ENCODE measurements around the gene RAB13.

RAB13 gene

DNA sequence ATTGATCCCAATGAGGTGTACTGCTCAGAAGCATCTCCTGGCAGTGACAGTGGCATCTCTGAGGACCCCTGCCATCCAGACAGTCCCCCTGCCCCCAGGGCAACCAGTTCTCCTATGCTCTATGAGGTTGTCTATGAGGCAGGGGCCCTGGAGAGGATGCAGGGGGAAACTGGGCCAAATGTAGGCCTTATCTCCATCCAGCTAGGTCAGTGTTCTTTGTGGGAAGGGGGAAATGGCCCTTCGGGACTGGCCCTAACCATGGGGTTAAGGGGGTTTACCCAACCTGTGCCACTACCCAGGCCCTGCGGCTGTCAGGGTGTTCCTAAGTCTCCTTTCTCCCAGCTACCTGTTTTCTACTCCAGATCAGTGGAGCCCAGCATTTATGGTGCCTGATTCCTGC lies 17.2 kb downstream of the RAB13 start:
- Mint-ChIP-seq H3K36me3 (ENCODE audit: low read depth) (peaks cover 28% of the 10 kb centered on the region), H3K9me3 (no peaks in the 10 kb centered on the region), H3K27ac (no peak overlapping the region), H3K27me3 (no peaks in the 10 kb centered on the region), H3K4me1 (ENCODE audit: low read depth) (peaks cover 51% of the 10 kb centered on the region), H3K4me3 (no peak overlapping the region)
- intact Hi-C loops (cut with micrococcal nuclease) = no loop called here

DNA sequence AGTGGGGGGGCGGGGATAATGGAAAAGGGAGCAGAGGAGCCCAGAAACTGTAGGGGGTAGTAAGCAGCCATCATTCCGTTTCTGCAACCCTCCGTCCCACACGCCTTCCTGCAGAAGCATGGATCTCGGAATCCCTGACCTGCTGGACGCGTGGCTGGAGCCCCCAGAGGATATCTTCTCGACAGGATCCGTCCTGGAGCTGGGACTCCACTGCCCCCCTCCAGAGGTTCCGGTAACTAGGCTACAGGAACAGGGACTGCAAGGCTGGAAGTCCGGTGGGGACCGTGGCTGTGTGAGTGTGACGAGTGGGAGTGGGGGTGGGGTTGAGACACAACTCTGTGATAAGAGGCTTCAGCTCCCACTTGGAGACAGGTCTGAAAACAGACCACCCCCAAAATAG lies 17.7 kb downstream of the RAB13 start:
- intact Hi-C loops (cut with micrococcal nuclease) = no loop called here

DNA sequence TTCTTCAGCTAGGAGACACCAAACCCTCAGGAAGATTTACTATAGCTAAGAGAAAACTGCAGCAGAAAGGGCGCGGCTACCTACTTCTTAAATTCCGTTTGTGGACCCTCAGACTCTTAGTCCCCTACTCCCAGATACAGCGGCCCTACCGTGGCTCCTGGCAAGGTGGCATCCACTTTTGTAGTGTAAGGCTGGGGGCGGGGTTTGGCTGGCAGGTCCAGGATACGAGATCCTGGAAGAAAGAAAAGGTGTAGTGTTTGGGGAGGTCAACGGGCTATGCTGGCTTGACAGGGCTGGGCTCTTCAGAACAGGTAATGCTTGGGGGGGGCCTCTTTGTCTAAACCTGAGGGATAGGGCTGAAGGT lies 18.2 kb downstream of the RAB13 start:
- no peaks in the 10 kb centered on the region for H3K27me3 Mint-ChIP-seq
- H3K9me3 Mint-ChIP-seq = no peaks in the 10 kb centered on the region
- H3K4me1 Mint-ChIP-seq (ENCODE audit: low read depth) = peaks cover 48% of the 10 kb centered on the region
- peak overlapping the region; percentile 95 for H3K27ac Mint-ChIP-seq
- H3K36me3 Mint-ChIP-seq (ENCODE audit: low read depth) = peaks cover 19% of the 10 kb centered on the region
- intact Hi-C loops (cut with micrococcal nuclease) = loop anchor here (1.0 kb wide), 2 partner anchors 9 to 10 kb away; partner anchors contain the start of genes CRTC2 and JTB
- H3K4me3 Mint-ChIP-seq = peak overlapping the region; percentile 97

More for the DNA sequence above, 17.7 kb downstream of the RAB13 start:
- Mint-ChIP-seq H3K36me3 (ENCODE audit: low read depth) (peaks cover 23% of the 10 kb centered on the region), H3K9me3 (no peaks in the 10 kb centered on the region), H3K4me3 (peak overlapping the region; percentile 97), H3K27me3 (no peaks in the 10 kb centered on the region), H3K4me1 (ENCODE audit: low read depth) (peaks cover 51% of the 10 kb centered on the region), H3K27ac (peak overlapping the region; percentile 95)

DNA sequence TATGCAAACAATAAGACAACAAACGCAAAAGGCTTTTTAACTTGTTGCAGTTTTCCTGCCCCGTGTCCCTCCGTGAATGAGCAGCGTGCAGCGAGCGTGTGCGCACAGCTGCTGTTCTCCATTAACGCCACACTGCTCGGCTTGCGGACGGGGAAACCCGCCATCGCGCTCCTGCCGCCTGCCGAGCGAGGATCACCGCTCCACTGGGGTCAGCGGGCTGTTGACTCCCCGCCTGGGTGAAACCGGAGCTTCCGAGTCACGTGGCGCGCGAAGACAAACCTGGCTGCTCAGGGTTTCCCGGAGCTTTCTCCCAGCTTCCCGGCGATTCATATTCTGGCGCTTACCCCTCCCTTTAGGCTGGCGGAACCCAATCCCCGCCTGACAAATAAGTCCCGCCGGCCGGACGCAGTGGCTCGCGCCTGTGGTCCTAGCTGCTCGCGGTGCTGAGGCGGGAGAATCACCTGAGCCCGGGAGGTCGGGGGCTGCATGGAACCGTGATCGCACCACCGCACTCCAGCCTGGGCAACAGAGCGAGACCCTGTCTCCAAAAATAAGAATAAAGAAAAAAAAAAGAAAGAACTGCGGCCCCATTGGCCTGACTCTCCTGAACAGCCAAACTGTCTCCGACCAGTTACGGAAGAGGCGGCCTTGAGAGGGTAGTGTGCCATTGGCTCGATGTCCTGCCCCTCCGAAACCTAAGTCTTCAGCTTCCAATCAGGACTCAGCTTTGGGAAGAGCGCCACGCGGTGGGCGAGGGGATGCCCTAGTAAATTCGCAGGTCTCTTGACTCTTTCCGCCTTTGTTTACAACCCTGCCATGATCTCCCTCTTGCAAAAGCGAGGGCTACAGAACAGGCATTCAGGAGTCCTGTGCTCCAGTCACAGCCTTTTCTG lies 18.8 kb downstream of the RAB13 start, which contains the start of gene CREB3L4:
CREB3L4 (plus strand) TSS at position 796 of the 893 bp plus-strand sequence. CDS start 624 bp downstream, outside the sequence.
- intact Hi-C loops (cut with micrococcal nuclease) = loop anchor here (1.0 kb wide), 2 partner anchors 9 to 10 kb away; partner anchors contain the start of genes CRTC2 and JTB
- Mint-ChIP-seq H3K27ac (peak within 1 kb of the TSS; percentile 95), H3K27me3 (no peaks in the 10 kb centered on the region)

DNA sequence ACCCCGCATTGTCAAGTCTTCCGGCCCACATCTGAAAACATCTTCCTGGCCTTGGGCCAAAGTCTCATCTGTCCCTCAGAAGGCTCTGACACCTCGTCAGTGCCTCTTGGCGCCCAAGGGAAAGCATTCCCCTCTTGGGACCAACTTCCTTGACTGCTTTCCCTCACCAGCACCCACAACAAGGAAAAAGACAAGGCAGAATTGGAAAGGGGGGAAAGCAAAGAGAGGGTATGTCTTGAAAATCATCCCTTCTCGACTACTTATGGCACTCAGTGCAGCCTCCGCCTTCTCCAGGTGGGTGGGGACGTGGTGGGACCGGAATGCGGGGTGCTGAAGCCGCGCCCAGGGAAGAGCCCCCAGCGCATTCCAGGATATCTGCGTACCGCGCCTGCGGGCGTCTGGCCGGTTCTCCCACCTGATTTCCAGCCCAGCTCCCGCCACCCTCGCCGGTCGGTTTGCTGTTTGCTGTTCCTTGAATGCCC lies 22.2 kb downstream of the RAB13 start:
- H3K27ac Mint-ChIP-seq = peak overlapping the region; percentile 77
- intact Hi-C loops (cut with micrococcal nuclease) = loop anchor here (1.0 kb wide), 1 partner anchor 18 kb away; the partner anchor contains the start of gene DENND4B
- no peaks in the 10 kb centered on the region for H3K9me3 Mint-ChIP-seq
- H3K4me3 Mint-ChIP-seq = peak overlapping the region; percentile 70
- peaks cover 73% of the 10 kb centered on the region for H3K4me1 Mint-ChIP-seq (ENCODE audit: low read depth)
- no peaks in the 10 kb centered on the region for H3K27me3 Mint-ChIP-seq
- peaks cover 57% of the 10 kb centered on the region for H3K36me3 Mint-ChIP-seq (ENCODE audit: low read depth)

More for the DNA sequence above, 18.8 kb downstream of the RAB13 start, which contains the start of gene CREB3L4:
- peak within 1 kb of the TSS; percentile 97 for H3K4me3 Mint-ChIP-seq
- peaks cover 47% of the 10 kb centered on the region for H3K4me1 Mint-ChIP-seq (ENCODE audit: low read depth)
- peaks cover 22% of the 10 kb centered on the region for H3K36me3 Mint-ChIP-seq (ENCODE audit: low read depth)
- no peaks in the 10 kb centered on the region for H3K9me3 Mint-ChIP-seq

DNA sequence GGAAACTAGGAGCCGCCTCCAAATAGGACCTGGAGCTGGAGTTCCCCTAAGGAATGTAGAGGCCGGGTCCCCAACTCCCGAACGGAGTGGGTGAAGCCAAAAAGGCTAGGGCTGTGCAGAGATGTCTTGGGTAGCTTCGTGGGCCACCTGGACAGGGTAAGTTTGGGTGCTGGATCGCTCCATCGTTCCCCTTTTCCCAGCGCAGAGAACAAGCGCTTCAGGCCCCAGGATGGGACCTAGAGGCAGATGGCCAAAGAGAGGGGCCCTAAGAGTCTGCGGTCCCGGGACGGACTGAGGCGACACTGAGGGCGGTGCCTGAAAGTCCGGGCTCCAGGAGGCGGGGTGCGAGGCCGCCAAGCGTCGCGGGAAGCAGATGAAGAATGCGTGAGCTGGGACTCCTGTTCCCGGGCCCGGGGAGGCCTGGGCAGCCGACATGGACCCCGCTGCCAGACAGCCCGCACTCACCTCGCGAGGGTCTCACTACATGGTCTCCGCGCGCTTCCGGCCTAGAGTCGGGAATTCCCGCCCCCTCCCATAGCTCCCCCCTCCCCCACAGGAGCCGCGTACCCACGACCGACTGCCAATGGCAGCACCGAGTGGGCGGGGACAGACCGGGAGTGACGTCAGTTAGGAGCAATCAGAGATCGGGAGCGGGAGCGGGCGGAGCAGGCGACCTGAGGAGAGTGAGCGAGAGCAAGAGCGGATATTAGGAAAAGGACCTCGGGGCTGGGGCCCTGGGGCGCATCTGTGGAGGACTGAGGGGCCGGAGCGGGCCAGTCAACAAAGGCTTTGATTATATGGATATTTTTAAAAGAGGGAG lies 22.9 kb downstream of the RAB13 start, which contains the start of gene SLC39A1:
SLC39A1 (minus strand) TSS at position 508 of the 820 bp plus-strand sequence. CDS start 822 bp downstream, outside the sequence.
- H3K4me1 Mint-ChIP-seq (ENCODE audit: low read depth) = peaks cover 72% of the 10 kb centered on the region
- peaks cover 63% of the 10 kb centered on the region for H3K36me3 Mint-ChIP-seq (ENCODE audit: low read depth)
- H3K27me3 Mint-ChIP-seq = no peaks in the 10 kb centered on the region
- peak within 1 kb of the TSS; percentile 70 for H3K4me3 Mint-ChIP-seq
- peak within 1 kb of the TSS; percentile 77 for H3K27ac Mint-ChIP-seq
- intact Hi-C loops (cut with micrococcal nuclease) = loop anchor here (1.0 kb wide), 1 partner anchor 17 kb away; the partner anchor contains the start of gene DENND4B
- H3K9me3 Mint-ChIP-seq = no peaks in the 10 kb centered on the region

DNA sequence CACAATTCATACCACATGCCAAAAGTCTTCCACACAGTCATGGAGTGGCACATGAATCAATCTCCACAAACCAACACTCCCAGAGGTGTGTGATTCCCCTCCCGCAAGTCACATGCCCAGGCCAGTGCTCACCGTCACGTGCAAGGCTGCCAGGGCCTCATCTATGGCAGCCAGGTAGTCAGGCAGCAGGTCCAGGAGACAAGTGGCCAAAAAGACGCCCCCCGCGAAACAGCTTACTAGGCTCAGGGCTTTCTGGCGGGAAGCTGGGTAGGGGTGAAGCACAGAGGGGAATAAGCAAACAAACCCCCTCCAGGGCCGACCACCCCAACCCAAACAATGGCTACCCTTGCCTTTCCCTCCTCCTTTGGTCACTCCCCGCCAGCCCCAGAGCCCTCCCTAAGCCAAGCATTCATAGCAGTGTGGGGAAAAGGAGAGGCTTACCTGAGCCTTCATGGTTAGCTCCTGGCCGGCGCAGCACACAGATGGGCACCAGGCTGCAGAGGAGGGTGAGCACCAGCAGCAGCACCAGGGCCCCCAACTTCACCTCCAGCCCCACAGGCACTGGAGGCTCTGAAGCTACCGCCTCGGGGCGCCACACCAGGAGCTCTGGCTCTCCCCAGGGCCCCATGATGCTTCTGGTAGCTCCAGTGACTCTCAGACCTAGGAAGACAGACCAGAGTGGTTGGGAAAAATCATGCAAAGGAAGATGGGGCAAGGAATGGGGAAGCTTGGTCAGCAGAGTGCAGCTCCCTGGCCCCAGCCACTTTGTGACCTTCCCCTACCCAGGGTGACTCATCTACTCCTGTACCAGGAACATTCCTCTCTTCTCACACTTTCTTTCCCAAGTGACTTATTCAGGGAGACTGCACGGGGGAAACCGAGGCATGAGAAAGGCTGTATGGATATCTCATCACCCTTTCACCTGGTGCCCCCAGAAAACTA lies 23.8 kb downstream of the RAB13 start:
- Mint-ChIP-seq H3K9me3 (no peaks in the 10 kb centered on the region), H3K36me3 (ENCODE audit: low read depth) (peaks cover 69% of the 10 kb centered on the region), H3K27me3 (no peaks in the 10 kb centered on the region), H3K4me3 (peak overlapping the region; percentile 70), H3K27ac (peak overlapping the region; percentile 77), H3K4me1 (ENCODE audit: low read depth) (peaks cover 68% of the 10 kb centered on the region)
- intact Hi-C loops (cut with micrococcal nuclease) = loop anchor here (1.0 kb wide), 1 partner anchor 16 kb away; the partner anchor contains the start of gene DENND4B

DNA sequence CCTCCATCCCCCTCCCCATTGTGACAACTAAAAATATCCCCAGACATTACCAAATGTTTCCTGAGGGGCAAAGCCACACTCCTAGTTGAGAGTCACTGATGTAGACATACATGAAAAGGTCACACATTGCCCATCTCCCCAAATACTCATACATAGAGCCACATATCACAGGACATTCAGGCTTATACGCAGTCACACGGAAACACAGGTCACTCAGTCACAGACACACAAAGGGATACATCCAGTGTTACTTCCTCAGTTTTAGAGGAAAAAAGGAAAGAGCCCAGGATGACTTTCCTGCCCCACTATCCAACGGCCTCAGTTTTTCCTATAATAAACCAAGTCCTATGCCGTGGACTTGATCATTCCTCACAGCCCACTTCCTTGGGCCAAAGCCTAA lies 24.7 kb downstream of the RAB13 start:
- Mint-ChIP-seq H3K27ac (no peak overlapping the region), H3K4me1 (ENCODE audit: low read depth) (peaks cover 77% of the 10 kb centered on the region), H3K4me3 (peak overlapping the region; percentile 70), H3K36me3 (ENCODE audit: low read depth) (peaks cover 68% of the 10 kb centered on the region), H3K9me3 (no peaks in the 10 kb centered on the region), H3K27me3 (no peaks in the 10 kb centered on the region)
- intact Hi-C loops (cut with micrococcal nuclease) = no loop called here

DNA sequence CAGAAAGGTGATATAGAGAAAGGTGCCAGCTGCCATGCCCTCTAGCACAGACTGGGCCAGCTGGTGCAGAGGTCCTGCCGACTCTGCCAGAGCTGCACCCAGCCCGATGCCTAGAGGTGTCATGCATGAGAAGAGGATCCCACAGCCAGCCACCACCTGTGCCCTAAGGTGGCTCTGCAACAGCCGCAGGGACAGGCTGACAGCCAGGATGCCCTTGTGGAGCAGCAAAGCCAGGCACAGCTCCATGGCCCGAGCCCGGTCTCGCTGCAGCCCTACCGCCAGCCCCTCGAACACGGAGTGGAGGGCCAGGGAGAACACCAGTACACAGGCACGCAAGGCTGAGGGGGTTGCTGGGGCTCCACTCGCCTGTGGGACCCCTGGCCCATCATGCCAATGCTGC lies 25.9 kb downstream of the RAB13 start:
- Mint-ChIP-seq H3K4me1 (ENCODE audit: low read depth) (peaks cover 78% of the 10 kb centered on the region), H3K36me3 (ENCODE audit: low read depth) (peaks cover 61% of the 10 kb centered on the region), H3K9me3 (no peaks in the 10 kb centered on the region), H3K27me3 (no peaks in the 10 kb centered on the region), H3K27ac (peak overlapping the region; percentile 94), H3K4me3 (no peak overlapping the region)
- intact Hi-C loops (cut with micrococcal nuclease) = no loop called here

DNA sequence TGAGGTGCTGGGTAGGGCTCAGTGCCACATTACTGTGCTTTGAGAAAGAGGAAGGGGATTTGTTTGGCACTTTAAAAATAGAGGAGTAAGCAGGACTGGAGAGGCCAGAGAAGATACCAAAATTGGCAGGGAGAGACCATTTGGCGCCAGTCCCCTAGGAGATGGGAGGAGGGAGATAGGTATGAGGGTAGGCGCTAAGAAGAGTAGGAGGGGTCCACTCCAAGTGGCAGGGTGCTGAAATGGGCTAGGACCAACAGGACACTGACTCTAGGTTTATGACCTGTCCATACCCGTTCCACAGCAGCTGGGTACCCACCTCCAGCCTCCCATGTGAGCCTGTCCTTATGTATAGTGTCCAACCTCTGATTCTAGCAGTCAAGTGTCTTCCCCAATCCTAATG lies 26.7 kb downstream of the RAB13 start:
- Mint-ChIP-seq H3K36me3 (ENCODE audit: low read depth) (peaks cover 69% of the 10 kb centered on the region), H3K9me3 (no peaks in the 10 kb centered on the region), H3K27ac (peak overlapping the region; percentile 94), H3K4me1 (ENCODE audit: low read depth) (peaks cover 79% of the 10 kb centered on the region), H3K27me3 (no peaks in the 10 kb centered on the region), H3K4me3 (peak overlapping the region; percentile 14)
- intact Hi-C loops (cut with micrococcal nuclease) = no loop called here

DNA sequence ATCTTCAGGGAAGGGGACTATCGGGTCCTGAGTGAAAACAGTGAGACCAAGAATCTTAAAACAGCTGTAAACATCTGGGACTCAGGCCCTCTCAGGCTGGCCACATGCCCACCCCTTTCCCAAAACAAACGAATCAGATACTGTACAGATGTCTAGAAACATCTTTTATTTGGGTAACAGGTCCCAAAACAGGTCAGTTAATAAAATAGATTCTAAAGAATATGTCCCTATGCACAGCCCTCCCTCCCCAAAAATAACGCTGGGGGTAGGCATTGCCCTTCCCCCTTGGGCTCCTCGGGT lies 27.2 kb downstream of the RAB13 start:
- intact Hi-C loops (cut with micrococcal nuclease) = loop anchor here (1.0 kb wide), 3 partner anchors 8 to 36 kb away; partner anchors contain the start of genes CREB3L4 and DENND4B
- Mint-ChIP-seq H3K4me3 (peak overlapping the region; percentile 94), H3K4me1 (ENCODE audit: low read depth) (peaks cover 79% of the 10 kb centered on the region), H3K9me3 (no peaks in the 10 kb centered on the region), H3K27me3 (no peaks in the 10 kb centered on the region), H3K36me3 (ENCODE audit: low read depth) (peaks cover 74% of the 10 kb centered on the region), H3K27ac (peak overlapping the region; percentile 94)

DNA sequence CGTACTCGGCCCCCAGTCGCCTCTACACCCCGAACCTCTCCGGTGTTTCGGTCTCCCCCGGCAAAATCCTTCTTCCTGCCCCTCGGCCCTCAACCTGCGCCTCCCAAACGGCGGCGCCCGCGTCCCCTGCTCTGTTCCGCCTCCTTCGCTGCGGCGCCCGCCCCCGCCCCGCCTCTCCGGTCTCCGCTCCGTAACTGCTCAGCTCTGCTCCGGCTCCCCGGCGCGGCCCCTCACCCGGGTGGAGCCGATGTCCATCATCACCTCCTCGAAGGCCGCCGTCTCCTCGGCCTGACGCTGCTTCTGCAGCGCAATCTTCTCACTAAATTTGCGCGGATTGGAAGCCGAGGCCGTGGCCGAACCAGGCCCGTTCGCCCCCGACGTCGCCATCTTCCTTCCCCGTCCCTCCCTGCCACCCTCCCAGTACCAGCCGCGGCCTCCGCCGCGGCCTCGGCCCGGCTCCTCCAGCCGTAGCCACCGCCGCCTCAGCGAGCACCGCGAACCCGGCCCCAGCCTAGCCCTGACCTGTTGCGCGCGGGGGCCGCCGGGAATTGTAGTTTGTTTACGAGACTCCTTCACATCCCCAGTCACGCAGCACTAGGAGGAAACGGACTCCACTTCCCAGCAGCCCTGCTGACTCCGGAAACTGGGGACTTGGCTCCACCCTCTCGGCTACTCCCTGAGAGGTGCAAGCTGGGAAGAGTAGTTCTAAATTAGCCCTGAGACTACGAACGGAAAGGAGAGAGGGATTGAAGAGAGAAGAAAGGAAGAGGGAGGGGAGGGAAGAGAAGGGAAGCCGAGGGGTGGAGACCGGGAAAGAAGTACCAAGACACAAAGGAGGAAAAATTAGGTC lies 27.8 kb downstream of the RAB13 start, which contains the start of gene CRTC2:
CRTC2 (minus strand) TSS at position 502 of the 850 bp plus-strand sequence; CDS start at position 387, 115 bp downstream.
- Mint-ChIP-seq H3K4me3 (peak within 1 kb of the TSS; percentile 94), H3K36me3 (ENCODE audit: low read depth) (peaks cover 80% of the 10 kb centered on the region), H3K9me3 (no peaks in the 10 kb centered on the region), H3K27ac (peak within 1 kb of the TSS; percentile 94), H3K4me1 (ENCODE audit: low read depth) (peaks cover 79% of the 10 kb centered on the region), H3K27me3 (no peaks in the 10 kb centered on the region)
- intact Hi-C loops (cut with micrococcal nuclease) = loop anchor here (1.0 kb wide), 3 partner anchors 9 to 35 kb away; partner anchors contain the start of genes CREB3L4 and DENND4B

Measured in dendritic cell treated with granulocyte-macrophage colony-stimulating factor and Interleukin-4, amounts not matched to agents 40 ng/mL and 50 ng/mL, for 4 days (primary cell).